Measurements from ENCODE around the gene PPP1R3A. TPM values are rescaled to one million over a fixed set of nuclear protein-coding genes. Genes with fewer than 3 reads are reported as not detected.

The PPP1R3A gene
- total and polyA plus RNA-seq, 10 of the 15 experiments (the other 5 are each of a cell fraction or from before 2014, with no cell fraction given) = not detected

- no peak for DNase-seq (ENCODE audit: low read depth, low spot score)
- Histone ChIP-seq H4K20me1 (ENCODE audit: control insufficient read depth, insufficient read depth) (no peaks in the 10 kb centered on the region), H3K9me3 (replicated peaks; ENCODE audit: control insufficient read depth, insufficient read depth, low read length) (no peaks in the 10 kb centered on the region), H3K9ac (ENCODE audit: control insufficient read depth, insufficient read depth, low read length) (no peak overlapping the region), H3K27ac (ENCODE audit: control insufficient read depth, insufficient read depth) (no peak overlapping the region), H3K4me2 (ENCODE audit: control insufficient read depth, insufficient read depth) (no peak overlapping the region), H3K27me3 (replicated peaks in 1 of 2; ENCODE audit: control insufficient read depth in 2 of 2, insufficient read depth in 2 of 2, low read length in 1 of 2) (no peaks in the 10 kb centered on the region), H3K79me2 (ENCODE audit: control insufficient read depth, insufficient read depth, low read length) (no peaks in the 10 kb centered on the region), H2AFZ (ENCODE audit: control insufficient read depth, low read depth, low read length) (no peak overlapping the region), H3K4me1 (ENCODE audit: control insufficient read depth, insufficient read depth, low read length) (no peaks in the 10 kb centered on the region), H3K36me3 (ENCODE audit: control insufficient read depth in 2 of 2, insufficient read depth in 2 of 2, low read length in 1 of 2) (no peaks in the 10 kb centered on the region), H3K4me3 (no peak overlapping the region)
- ChIA-PET SMC1A (ENCODE audit: uncharacterized antibody, unreplicated experiment) (no interaction called here), RAD21 (ENCODE audit: unreplicated experiment) (no interaction called here), CTCF (no interaction called here), POLR2A (no interaction called here)
- FAIRE-seq = no peak
- 10% methylated on average over 2 of the region's 2 CpGs for WGBS (ENCODE audit: insufficient coverage, insufficient replicate concordance, low lambda C conversion rate, missing lambda C conversion rate)
- TF ChIP-seq RAD21 (IDR thresholded peaks at IDR 0.05; ENCODE audit: insufficient read depth, low read depth, low read length) (no peak), ZSCAN29 (IDR thresholded peaks at IDR 0.05) (no peak), CREB1 (IDR thresholded peaks at IDR 0.05; ENCODE audit: low read depth) (no peak), ZZZ3 (IDR thresholded peaks at IDR 0.05; ENCODE audit: control insufficient read depth, insufficient read length, low read depth) (no peak), CREM (IDR thresholded peaks at IDR 0.05; ENCODE audit: low read depth) (no peak), RFX5 (IDR thresholded peaks at IDR 0.05; ENCODE audit: low read depth, low read length) (no peak), KLF5 (IDR thresholded peaks at IDR 0.05; ENCODE audit: partially characterized antibody) (no peak), SMARCA5 (IDR thresholded peaks at IDR 0.05) (no peak), E4F1 (IDR thresholded peaks at IDR 0.05; ENCODE audit: borderline replicate concordance, partially characterized antibody) (no peak), EED (IDR thresholded peaks at IDR 0.05; ENCODE audit: low read depth) (no peak), CHD2 (IDR thresholded peaks at IDR 0.05; ENCODE audit: borderline replicate concordance, low read depth, low read length) (no peak), STAT3 (IDR thresholded peaks at IDR 0.05; ENCODE audit: low read depth, low read length) (no peak), NFXL1 (IDR thresholded peaks at IDR 0.05; ENCODE audit: borderline replicate concordance) (no peak), GATAD2B (conservative IDR thresholded peaks at IDR 0.05; ENCODE audit: low read depth) (no peak), MLLT1 (IDR thresholded peaks at IDR 0.05) (no peak), NBN (IDR thresholded peaks at IDR 0.05) (no peak)
- in situ Hi-C loops (cut with MboI) (no loop called here), intact Hi-C loops (cut with micrococcal nuclease; ENCODE audit: unreplicated experiment) (no loop called here)
- ATAC-seq = no peak
- no TSS peak for BruUV-seq (replicated peaks)
Observed at GRCh38 chr7:113891031-113891350, 27.8 kb downstream of the PPP1R3A start.
